ENCODE measurements around the gene RAB11FIP5.

- TF ChIP-seq REST (IDR thresholded peaks at IDR 0.05; ENCODE audit: insufficient read depth in 1 of 2, low read depth in 2 of 2, low read length in 2 of 2) (no peak), TAF1 (IDR thresholded peaks at IDR 0.05; ENCODE audit: borderline replicate concordance, insufficient read depth, low read length) (no peak), POLR2AphosphoS5 (IDR thresholded peaks at IDR 0.05; ENCODE audit: low read depth, low read length) (no peak)
These were observed 21.7 kb upstream of the RAB11FIP5 start for GRCh38 chr2:73134471-73134870.
